ENCODE measurements around the gene FASTKD3.

FASTKD3 gene

GRCh38 chr5:7881091-7881490, 12.3 kb upstream of the FASTKD3 start:
- no peak for DNase-seq

GRCh38 chr5:7878381-7878873, 9.6 kb upstream of the FASTKD3 start:
- DNase-seq: no peak

- DNase-seq: no peak
Observed at GRCh38 chr5:7877851-7878250, 9.0 kb upstream of the FASTKD3 start.

GRCh38 chr5:7876867-7877266, 8.0 kb upstream of the FASTKD3 start:
- DNase-seq: no peak

- DNase-seq: no peak
Observed at GRCh38 chr5:7875151-7875550, 6.3 kb upstream of the FASTKD3 start.

- no peak for DNase-seq
Observed at GRCh38 chr5:7874639-7875038, 5.8 kb upstream of the FASTKD3 start.

GRCh38 chr5:7873216-7873615, 4.4 kb upstream of the FASTKD3 start:
- DNase-seq: no peak

GRCh38 chr5:7872517-7873130, 3.8 kb upstream of the FASTKD3 start:
- no peak for DNase-seq

GRCh38 chr5:7871653-7872052, 2.8 kb upstream of the FASTKD3 start:
- DNase-seq: no peak

GRCh38 chr5:7869474-7870136, 774 bp upstream of the FASTKD3 start:
- no peak for DNase-seq

- peak; percentile 40 for DNase-seq
Observed at GRCh38 chr5:7868427-7868772, 431 bp downstream of the FASTKD3 start.

- no peak for DNase-seq
Observed at GRCh38 chr5:7867260-7867659, 1.6 kb downstream of the FASTKD3 start.

- no peak for DNase-seq
Observed at GRCh38 chr5:7866196-7866595, 2.6 kb downstream of the FASTKD3 start.

GRCh38 chr5:7857926-7858632, 10.8 kb downstream of the FASTKD3 start:
- DNase-seq: no peak

- DNase-seq: no peak
Observed at GRCh38 chr5:7857361-7857760, 11.5 kb downstream of the FASTKD3 start.

- DNase-seq: no peak
Observed at GRCh38 chr5:7856855-7857254, 12.0 kb downstream of the FASTKD3 start.

GRCh38 chr5:7855611-7856010, 13.2 kb downstream of the FASTKD3 start:
- DNase-seq: no peak

GRCh38 chr5:7852988-7853387, 15.8 kb downstream of the FASTKD3 start:
- no peak for DNase-seq

GRCh38 chr5:7852542-7852941, 16.3 kb downstream of the FASTKD3 start:
- DNase-seq: no peak

GRCh38 chr5:7851617-7852289, 17.1 kb downstream of the FASTKD3 start:
- no peak for DNase-seq

- DNase-seq: no peak
Observed at GRCh38 chr5:7851240-7851592, 17.6 kb downstream of the FASTKD3 start.

- no peak for DNase-seq
Observed at GRCh38 chr5:7850395-7851239, 18.2 kb downstream of the FASTKD3 start, which contains the start of gene CFAP90. Gene CFAP90, minus strand, starts transcription at chr5:7851133. Its CDS starts 112 bp downstream, at chr5:7851021.

All from KG1 (cell line).